ENCODE results near the gene CMKLR1.

CMKLR1 gene

DNA sequence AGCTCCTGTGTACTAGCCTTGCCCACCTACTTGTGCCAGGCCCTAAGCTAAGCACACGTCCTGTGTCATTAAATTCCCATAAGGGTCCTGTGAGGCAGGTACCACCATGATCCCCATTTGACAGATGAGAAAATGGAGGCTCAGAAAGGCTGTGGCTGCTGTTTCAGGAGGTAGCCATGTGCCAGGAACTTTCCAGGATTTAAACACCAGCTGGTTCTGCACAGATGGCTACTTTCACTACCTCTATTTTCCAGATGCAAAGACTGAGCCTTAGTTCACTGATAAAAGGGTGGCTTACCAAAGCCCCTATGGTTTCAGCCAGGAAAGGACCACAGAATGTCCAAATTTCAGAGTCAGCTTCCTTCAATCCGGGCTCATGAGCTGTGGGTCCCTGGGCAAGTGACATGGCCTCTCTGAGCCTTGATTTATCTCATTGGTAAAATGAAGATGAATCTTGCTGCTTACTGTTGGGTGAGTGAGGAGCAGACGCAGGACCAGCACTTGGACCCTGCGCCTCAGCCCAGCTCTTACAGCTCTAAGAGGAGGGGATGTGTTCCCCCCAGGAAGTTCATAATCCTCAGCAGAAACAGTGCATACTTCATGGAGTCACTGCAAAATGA lies 23.5 kb downstream of the CMKLR1 start:
- no peak for DNase-seq

DNA sequence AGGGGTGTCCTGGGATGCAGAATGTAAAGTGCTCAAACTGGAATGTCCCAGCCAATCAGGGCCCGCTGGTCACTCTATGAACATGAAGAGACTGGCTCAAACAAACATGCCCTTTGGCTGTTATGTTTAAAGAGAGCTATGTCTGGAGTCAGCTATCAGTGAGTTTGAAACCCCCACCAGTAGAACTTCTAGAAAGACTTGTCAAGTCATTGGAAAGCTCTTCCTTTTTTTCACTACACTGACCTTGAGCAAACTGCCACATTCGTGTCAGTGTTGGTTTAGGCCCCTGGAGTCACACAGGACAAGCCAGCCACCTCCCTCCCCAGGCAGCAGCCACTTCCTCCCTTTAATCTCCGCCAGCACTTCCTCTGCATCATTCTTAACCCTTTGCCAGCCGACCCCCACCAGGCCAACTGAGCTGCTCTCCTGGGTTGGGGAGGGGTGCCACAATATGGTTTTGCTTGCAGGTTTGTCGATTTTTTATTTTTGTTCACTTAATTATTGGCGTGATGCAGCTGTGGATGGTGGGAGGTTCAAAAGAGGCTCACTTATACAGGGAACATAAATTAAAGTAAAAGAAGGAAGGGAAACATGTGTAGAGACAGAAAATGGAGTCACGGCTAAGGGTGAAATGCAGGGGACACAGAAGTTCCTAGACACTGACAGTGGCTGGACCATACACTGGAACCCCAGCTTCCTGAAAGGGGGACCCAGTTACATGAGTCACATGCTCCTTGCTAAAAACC lies 25.3 kb downstream of the CMKLR1 start:
- DNase-seq, result no peak

DNA sequence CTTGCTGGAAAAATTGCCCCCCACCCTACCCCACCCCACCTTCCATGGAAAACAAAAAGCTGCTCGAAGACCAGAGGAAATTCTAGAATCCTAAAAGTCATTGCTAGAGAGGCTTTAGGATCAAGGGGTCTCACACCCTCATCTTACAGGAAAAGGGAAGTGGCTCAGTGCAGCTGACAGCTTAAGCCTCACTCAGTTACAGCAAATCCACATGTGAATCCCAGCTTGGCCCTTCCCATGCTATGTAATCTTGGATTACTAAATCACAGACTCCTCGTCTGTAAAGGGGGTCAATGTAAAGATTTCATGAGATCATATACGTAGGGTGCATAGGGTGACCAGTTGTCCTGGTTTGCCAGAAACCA lies 25.9 kb downstream of the CMKLR1 start:
- no peak for DNase-seq

DNA sequence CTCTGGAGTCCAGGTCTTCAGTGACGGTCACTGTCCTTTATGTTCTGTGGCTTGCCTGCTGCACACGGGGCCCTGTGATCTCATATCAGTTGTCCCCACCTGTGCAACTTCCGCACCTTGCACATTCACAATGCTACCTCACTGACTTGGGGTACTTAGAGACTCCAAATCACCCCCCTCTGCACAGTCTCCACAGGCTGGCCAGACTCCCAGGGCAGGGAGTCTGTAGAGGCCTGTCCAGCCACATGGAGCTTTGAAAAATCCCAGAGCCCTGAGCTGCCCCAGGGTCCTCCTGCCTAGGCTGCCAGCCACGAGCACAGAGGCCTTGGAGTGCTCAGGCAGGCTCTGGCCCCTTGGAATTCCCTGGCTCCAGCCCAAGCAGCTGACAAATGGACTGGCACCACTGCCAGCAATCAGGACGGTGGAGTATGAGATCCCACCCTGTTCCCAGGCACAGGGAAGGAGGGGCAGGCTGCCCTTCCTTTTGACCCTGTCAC lies 26.4 kb downstream of the CMKLR1 start:
- no peak for DNase-seq

DNA sequence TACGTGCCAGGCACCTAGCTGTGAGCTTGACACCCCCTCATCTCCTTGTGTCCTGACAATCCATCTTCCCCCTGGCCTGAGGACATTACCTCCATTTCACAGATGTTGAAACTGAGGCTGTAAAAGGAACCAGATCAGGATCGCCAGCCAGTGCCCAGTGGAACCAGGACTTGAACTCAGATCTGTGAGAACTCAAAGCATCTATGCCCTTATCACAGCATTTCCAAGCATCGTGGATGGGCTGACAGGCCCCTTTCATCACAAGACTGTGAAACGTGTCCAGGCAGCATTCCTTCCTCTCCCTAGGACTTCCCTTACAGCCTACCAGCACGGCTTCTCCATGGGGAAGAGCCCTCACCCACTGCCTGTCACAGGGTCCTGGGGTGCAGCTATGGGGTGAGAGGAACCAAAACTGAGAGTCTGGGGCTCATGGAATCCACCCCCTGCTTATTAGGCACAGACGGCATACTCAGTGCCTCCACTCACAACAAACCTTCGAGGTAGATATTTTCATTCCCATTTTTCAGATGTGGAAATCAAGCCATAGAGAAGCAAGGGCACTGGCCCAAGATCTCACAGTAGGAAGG lies 26.9 kb downstream of the CMKLR1 start:
- DNase-seq, result no peak

DNA sequence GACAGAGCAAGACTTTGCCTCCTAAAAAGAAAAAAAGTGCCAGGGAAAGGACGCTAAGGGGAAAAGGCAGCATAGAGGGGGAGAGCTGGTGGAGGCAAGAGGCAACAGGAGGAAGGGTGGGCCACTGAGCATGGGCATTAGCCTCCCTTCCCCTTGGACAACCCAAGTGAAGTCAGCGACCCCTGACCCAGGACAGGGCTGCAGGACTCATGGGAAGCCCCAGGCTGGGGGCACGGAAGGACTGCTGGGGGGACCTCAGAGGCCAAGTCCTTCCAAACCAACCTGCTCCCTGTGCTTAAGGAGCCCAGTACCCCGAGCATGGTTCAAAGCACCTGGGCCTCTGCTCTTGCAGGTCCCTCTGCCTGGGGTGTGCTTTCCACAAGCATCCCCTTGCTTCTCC lies 27.5 kb downstream of the CMKLR1 start:
- DNase-seq, result no peak

DNA sequence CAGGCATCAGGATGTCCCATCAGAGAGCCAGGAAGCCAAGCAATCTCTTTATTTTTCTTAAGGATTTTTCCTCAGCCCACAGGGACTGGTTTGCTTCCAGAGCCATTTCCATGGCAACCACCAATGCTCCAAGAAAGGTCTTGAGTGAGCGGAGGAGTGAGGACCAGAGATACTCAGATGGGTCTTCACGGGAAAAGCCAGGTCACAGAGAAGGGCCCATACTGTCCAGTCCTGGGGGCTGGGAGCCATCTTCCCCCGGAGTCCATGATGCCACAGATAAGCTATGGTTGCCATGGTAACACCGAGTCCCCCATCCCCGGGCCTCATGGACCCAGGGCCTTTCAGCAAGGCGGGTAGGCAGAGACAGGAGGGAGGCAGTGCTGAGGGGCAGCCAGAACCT lies 28.6 kb downstream of the CMKLR1 start:
- DNase-seq, result no peak

DNA sequence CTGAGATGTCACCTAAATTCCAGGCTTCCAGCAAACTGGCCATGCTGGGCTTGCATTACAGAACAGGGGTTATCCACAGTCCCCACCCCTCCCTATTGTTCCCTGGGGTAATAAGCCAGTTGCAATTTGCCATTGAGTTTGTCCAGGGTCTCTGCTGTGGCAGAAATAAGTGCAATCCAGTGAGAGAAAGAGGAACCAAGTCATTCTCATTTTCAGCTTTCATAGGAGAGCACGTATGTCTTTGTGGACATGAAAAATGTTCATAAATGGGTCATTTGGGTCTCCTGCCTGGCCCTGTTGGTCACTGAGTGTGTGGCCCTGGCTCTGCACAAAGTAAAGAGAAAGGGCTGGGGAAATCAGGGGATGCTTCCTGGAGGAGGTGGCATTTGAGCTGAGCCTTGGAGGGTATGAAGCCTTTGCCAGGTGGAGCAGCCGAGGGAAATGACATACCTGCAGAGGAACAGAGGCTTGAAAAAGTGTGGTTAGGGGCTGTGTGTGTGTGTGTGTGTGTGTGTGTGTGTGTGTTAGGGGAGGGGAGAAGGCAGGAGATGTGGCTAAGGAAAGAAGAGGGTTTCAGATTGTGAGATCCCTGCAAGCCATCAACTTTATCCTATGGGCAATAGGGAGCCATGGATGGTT lies 29.3 kb downstream of the CMKLR1 start:
- no peak for DNase-seq

DNA sequence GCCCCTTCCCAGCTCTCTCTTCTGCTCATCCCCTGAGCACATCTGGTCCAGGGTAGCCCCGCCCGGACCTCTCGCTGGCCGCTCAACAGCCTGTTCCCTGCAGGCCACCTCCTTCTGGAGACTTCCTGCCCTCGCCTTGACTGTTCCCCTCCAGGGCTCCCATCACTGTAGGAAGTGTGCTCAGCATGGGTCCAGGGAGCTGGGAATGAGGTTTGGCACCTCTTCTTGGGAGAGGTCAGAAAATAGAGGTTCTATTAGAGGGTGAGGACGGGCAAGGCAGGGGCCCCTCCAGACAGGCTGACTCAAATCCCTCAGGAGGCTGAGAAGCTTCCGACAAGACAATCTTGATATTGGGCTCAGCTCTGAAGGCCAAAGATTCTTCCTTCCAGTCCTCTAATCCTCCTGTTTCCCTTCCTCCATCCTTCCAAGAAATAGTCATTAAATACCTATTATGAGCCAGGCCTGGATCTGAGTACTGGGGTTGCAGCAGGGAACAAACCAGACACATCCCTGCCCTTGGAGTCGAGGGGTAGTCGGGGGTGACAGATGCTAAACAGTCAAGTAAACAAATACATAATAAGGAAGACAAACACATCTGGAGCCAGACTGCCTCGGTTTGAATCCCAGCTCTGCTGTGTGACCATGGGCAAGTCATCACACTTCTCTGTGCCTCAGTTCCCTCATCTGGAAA lies 30.6 kb downstream of the CMKLR1 start:
- DNase-seq, result no peak

DNA sequence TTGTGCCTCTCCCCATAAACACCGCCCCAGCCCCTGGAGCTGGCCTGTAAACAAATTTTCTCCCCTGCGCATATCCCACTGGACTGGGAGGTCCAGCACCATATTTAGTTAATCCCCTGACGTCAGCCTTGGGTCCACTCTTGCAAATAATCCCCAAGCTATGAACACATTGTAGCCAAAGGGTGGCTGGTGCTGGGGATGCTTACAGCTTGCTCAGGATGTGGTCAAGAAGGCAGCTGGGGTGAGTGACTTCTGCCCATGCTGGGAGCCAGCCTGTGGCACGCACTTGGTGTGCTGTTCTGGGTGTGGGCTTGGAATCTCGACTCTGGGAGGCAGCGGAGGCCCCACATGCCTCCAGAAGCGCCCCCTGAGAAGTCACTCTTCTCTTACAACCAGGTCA lies 32.1 kb downstream of the CMKLR1 start:
- no peak for DNase-seq

DNA sequence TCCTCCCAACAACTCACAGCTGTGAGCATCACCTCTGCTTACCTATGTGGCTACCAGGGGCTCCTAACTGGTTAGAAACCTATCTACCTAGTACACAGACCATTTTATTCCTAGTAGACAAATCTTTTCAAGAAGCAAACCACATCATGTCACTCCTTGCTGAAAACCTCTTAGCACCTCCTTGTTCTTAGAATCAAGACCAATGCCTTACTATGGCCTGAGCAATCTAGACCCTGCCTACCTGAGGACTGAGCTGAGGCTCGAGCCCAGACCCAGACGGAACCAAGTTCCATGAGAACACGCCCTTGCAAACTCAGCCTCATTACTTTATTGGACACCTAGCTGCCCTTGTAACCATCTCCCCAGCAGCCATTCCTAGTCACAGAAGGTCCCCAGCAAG lies 32.6 kb downstream of the CMKLR1 start:
- DNase-seq, result no peak

DNA sequence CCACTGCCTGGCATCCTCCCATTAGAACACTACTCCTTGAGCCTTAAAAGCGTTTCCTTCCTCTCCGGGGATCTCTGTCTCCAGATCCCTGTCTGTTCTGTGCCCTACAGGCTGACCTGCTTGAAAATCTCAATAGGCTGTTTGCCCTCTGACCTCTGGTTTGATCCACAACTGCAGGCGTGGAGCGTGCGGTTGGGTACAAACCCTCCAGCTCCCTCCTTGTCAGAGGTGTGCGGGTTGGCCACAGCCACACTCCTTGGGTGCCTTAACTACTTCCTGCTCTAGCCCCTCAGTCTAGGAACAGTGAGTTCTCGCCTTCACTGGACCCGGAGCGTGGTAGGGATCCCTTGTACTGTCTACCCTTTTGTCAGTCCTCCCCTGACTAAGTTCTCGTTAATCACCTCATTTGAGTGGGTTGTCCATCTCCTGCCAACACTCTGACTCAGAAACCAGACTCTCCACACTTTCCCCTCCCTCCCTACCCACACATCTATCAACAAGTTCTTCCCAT lies 33.1 kb downstream of the CMKLR1 start:
- no peak for DNase-seq

DNA sequence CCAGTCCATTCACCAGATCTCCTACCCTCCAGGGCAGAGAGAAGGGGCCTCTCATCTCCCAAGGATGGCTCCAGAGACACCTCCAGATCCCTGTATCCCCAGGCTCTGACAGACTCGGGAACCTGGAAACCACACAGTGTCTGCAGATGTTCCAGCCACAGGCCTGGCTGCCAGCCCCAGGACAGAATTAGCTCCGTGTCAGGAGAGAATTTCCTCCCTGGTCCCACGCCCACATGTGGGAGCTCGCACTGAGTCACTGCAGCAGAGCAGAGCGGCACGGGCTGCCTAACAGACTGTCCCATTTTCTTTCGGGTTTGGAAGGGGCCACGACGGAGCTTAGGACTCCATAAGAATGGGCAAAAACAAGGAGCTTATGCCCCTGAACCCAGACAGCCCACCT lies 33.6 kb downstream of the CMKLR1 start:
- DNase-seq, result no peak

DNA sequence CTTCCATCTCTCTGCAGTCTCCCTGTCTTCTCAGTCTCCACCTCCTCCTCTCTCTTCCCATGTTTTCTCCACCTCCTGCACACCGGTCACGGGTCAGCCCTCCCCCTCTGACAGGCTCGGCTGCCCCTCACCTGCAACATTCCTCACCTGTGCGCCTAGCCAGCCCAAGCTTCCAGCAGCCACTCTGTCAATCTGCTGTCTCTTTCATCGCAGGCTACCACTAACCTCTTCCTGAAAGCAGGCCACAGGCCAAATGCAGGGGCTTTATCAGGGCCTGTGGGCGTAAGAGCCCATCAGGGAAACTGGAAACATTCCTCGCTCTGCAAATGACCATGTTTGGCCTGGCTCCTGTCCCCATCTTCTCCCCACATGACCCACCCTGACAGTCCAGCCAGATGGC lies 34.5 kb downstream of the CMKLR1 start:
- DNase-seq, result no peak

DNA sequence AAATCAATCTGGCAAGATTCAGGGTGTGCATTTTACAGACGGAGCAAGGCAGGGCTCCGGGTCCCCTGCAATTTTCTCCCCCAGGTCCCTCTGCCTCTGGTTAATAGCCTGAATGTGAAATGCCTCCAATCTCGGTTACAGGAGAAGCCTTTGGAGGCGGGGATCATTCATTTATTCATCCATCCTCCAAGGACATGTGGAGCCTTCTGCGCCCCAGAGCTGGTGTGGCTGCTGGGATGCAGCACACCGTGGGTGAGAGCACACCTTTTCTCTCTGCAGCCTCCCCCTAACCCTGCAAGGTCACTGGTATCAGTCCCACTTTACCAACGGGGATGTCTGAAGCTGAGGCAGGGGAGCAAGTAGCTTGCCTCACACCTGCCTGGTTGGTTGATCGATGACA lies 35.4 kb downstream of the CMKLR1 start:
- no peak for DNase-seq

DNA sequence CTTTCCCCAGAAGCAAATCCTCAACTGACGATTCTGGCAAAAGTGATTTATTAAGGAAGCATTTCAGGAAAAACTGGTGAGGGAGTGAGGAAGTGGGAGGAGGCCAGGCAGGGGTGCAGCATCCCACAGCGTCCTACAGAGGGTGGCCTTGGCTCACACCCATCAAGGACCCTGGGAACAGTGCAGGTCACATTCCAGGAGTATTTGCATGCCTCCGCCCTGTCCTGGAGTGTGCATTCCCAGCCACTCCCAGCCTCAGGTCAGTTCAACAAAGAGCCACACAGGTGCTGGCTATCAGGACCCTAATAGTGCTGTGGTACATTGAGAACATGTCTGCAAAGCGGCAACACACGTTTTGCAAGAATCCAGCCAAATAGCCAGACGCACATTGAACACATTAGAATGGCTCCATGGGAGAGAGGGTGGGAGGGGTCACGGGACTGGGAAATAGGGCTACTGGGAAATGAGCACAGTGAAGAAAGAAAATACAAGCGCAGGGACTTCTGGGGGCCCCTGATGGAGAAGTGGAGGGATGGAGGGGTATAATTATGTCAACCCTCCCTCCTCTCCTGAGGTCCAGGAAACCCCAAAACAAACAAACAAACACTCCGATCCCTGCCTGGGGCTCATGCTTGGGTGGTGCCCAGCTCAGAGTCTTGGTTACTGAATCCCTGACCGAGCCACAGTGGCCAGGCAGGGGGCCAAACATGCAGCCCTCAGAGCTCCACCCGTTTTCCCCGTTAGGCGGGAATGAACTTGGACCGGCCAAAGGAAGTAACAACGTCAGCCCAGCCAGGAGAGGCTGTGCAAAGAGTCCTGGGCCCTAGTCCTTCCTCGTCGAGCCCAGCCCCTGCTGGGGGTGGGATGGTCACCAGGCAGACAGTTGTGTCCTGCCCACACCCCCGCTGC lies 36.5 kb downstream of the CMKLR1 start:
- no peak for DNase-seq

DNA sequence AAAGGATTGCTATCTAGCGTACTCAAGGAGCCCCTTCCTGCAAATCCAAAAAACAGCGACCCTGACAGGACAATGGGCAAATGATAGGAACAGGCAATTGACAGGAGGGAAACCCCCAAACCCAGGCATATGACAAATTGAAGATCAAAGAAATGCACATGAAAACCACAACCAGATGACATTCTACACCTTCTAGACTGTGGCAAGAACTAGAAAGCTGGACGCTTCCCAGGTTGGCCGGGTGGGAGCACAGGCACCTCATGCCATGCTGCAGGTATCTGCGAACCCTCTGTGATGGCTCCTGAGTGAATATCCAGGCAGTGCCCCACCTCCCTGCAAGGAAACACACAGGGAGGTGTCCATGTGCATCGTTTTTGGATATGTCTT lies 37.1 kb downstream of the CMKLR1 start:
- no peak for DNase-seq

DNA sequence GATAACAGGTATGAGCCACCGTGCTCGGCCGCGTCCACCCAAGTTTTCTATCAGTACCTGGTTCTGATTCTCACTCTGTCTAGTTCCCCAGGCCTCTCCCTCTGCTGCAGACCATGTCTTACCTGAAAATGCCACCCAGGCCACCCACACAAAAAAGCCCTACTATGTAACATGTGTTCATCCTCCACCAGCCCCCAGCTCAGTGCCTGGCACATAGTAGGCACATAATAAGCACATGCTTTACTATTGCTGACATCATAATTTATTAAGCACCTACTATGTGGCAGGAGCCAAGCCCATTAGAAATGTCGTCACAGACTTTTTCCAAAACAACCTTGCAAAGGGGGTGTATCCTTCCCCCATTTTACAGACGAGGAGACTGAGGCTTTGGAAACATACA lies 37.8 kb downstream of the CMKLR1 start:
- DNase-seq, result no peak

DNA sequence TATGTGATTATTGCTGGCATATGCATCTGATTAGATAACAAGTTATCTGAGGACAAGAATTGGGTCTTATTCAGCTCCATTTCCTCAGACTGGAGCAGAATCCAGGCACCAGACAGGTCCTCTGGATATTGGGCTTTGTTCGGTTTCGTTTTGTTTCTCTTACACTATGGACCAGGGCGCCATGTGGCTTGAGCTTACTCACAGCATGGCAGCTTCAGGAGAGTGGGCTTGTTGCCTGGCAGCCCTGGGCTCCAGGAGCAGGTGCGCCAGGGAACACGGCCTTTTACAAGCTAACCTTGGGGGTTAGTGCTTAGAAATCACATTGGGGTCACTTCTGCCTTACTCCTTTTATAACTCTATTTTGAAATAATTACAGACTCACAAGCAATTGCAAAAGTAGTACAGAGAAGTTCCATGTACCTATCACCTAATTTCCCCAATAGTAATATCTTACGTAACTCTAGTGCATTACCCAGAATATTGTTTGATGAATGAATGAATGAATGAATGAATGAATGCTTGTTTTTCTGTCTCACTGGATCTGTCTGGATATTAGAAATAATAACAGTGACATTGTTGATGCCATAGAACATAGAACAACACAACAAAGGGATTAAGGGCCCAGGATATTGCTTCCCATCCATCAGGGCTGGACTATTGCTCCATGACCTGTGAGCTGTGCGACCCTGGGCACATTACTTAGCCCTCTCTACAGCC lies 39.0 kb downstream of the CMKLR1 start:
- no peak for DNase-seq

DNA sequence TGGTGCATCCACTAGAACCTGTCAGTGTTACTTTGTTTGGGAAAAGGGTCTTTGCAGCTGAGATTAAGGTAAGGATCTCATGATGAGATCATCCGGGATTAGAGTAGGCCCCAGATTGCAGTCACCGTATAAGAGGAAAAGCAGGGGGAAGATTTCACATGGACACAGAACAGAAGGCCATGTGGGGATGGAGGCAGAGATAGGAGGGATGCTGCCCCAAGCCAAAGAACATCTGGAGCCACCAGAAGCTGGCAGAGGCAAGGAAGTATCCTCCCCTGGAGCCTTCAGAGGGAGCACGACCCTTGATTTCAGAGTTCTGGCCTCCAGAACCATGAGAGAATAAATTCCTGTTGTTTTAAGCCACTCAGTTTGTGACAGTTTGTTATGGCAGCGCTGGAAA lies 39.6 kb downstream of the CMKLR1 start:
- DNase-seq, result no peak

DNA sequence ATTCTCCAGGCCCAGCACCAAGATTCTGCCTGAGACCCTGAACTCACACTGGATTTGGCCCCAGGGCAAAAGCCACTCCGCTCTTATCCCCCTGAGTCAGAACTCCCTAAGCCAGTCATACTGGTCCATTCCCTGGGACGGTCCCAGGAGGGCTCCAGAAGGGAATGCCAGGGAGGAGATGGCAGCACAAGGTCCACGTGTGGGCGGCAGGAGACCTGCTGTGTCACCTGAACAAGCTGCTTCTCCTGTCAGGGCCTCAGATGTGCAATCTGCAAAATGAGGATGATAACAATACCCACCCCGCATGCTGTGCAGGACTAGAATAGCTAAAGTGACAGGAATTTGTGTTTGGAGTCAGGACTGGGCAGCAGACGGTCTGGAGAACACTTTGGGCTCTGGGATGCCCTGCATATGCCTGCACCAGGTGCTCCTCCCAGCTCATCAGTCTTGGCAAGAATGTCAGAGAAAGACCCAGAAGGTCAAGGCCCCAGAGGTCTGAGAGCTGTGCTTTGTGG lies 40.3 kb downstream of the CMKLR1 start:
- no peak for DNase-seq
